Stimulated activated CD8-positive, alpha-beta memory T cell treated with anti-CD3 and anti-CD28 coated beads, Interleukin-4, amount 100 ng/mL, for 24 hours (primary cell): ENCODE data around the gene PGF.
"Not testable (repeated sequence)": the region's sequence is repeated elsewhere in the genome, so short reads cannot be mapped to it uniquely, and the experiment has no call there.

Source experiments
- DNase-seq: peaks from one replicate; pipeline ENCODE4 v3.0.0-alpha.2; 2020; ENCODE audit warnings: low read depth

Gene PGF

GRCh38 chr14:74942181-74942580 lies 13.2 kb downstream of the PGF start:
- DNase-seq: no peak

- peak; percentile 46 for DNase-seq
These were observed 13.7 kb downstream of the PGF start for GRCh38 chr14:74941676-74942097.

- no peak for DNase-seq
These were observed 14.3 kb downstream of the PGF start for GRCh38 chr14:74940956-74941565.

- no peak for DNase-seq
These were observed 16.6 kb downstream of the PGF start for GRCh38 chr14:74938531-74939495.

GRCh38 chr14:74937171-74937570 lies 18.2 kb downstream of the PGF start:
- DNase-seq: no peak

GRCh38 chr14:74936731-74937130 lies 18.7 kb downstream of the PGF start:
- no peak for DNase-seq

- no peak for DNase-seq
These were observed 19.2 kb downstream of the PGF start for GRCh38 chr14:74936151-74936550.

GRCh38 chr14:74935360-74935680 lies 20.1 kb downstream of the PGF start:
- no peak for DNase-seq

- no peak for DNase-seq
These were observed 20.7 kb downstream of the PGF start for GRCh38 chr14:74934476-74935359.

- no peak for DNase-seq
These were observed 21.4 kb downstream of the PGF start for GRCh38 chr14:74934041-74934440.

GRCh38 chr14:74932936-74933335 lies 22.5 kb downstream of the PGF start:
- not testable (repeated sequence) for DNase-seq

- no peak for DNase-seq
These were observed 22.9 kb downstream of the PGF start for GRCh38 chr14:74932401-74932901.

GRCh38 chr14:74931744-74932143 lies 23.7 kb downstream of the PGF start:
- DNase-seq: not testable (repeated sequence)

GRCh38 chr14:74929242-74929641 lies 26.2 kb downstream of the PGF start:
- DNase-seq: no peak

GRCh38 chr14:74927225-74927624 lies 28.2 kb downstream of the PGF start:
- no peak for DNase-seq

GRCh38 chr14:74924061-74924460 lies 31.3 kb downstream of the PGF start:
- DNase-seq: no peak

- DNase-seq: peak; percentile 63
These were observed 32.5 kb downstream of the PGF start, which contains the start of gene RPS6KL1 for GRCh38 chr14:74922752-74923401. TSS of gene RPS6KL1 (minus strand) at chr14:74923260. CDS start at chr14:74921541, 1,719 bp downstream.

- DNase-seq: no peak
These were observed 33.2 kb downstream of the PGF start for GRCh38 chr14:74921987-74922751.

- DNase-seq: no peak
These were observed 34.3 kb downstream of the PGF start for GRCh38 chr14:74921053-74921620.

- no peak for DNase-seq
These were observed 35.1 kb downstream of the PGF start for GRCh38 chr14:74920281-74920680.
